HL-60/S4 (cell line): ENCODE measurements around the gene TRPV5.

Source experiments
- in situ Hi-C: fragments of 300-500 bp; cut with MboI; formaldehyde crosslinking; loops from 2 replicates; pipeline ENCODE4 v1.14.3; 2022; ENCODE audit warnings: low sequenced_read_pairs

The TRPV5 gene

GRCh38 chr7:142873871-142874270 lies 59.7 kb downstream of the TRPV5 start:
- in situ Hi-C loops: loop anchor here (10.0 to 25.0 kb wide), 3 partner anchors 88 to 341 kb away; partner anchors contain the start of gene KEL

- in situ Hi-C loops: loop anchor here (10.0 to 25.0 kb wide), 3 partner anchors 89 to 341 kb away; partner anchors contain the start of gene KEL
Measured at GRCh38 chr7:142873281-142873784, 60.2 kb downstream of the TRPV5 start.

- in situ Hi-C loops: loop anchor here (10.0 to 25.0 kb wide), 3 partner anchors 90 to 343 kb away; partner anchors contain the start of gene KEL
Measured at GRCh38 chr7:142872106-142872675, 61.4 kb downstream of the TRPV5 start.

- in situ Hi-C loops: loop anchor here (10.0 to 25.0 kb wide), 3 partner anchors 91 to 343 kb away; partner anchors contain the start of gene KEL
Measured at GRCh38 chr7:142871260-142872105, 62.1 kb downstream of the TRPV5 start.

GRCh38 chr7:142870566-142871259 lies 62.8 kb downstream of the TRPV5 start:
- in situ Hi-C loops: loop anchor here (10.0 to 25.0 kb wide), 3 partner anchors 92 to 344 kb away; partner anchors contain the start of gene KEL

GRCh38 chr7:142870147-142870559 lies 63.4 kb downstream of the TRPV5 start:
- in situ Hi-C loops: loop anchor here (10.0 to 25.0 kb wide), 3 partner anchors 92 to 345 kb away; partner anchors contain the start of gene KEL

GRCh38 chr7:142869434-142869833 lies 64.1 kb downstream of the TRPV5 start:
- in situ Hi-C loops: loop anchor here (25.0 kb wide), 1 partner anchor 93 kb away; the partner anchor contains the start of gene KEL

GRCh38 chr7:142868986-142869415 lies 64.5 kb downstream of the TRPV5 start:
- in situ Hi-C loops: loop anchor here (25.0 kb wide), 1 partner anchor 93 kb away; the partner anchor contains the start of gene KEL

- in situ Hi-C loops: loop anchor here (25.0 kb wide), 1 partner anchor 94 kb away; the partner anchor contains the start of gene KEL
Measured at GRCh38 chr7:142868188-142868985, 65.2 kb downstream of the TRPV5 start.

GRCh38 chr7:142867398-142868187 lies 66.0 kb downstream of the TRPV5 start:
- in situ Hi-C loops: loop anchor here (25.0 kb wide), 1 partner anchor 95 kb away; the partner anchor contains the start of gene KEL

- in situ Hi-C loops: loop anchor here (25.0 kb wide), 1 partner anchor 95 kb away; the partner anchor contains the start of gene KEL
Measured at GRCh38 chr7:142867097-142867378, 66.5 kb downstream of the TRPV5 start.

- in situ Hi-C loops: loop anchor here (25.0 kb wide), 1 partner anchor 96 kb away; the partner anchor contains the start of gene KEL
Measured at GRCh38 chr7:142866361-142867096, 67.0 kb downstream of the TRPV5 start.

GRCh38 chr7:142865766-142866165 lies 67.8 kb downstream of the TRPV5 start:
- in situ Hi-C loops: loop anchor here (25.0 kb wide), 1 partner anchor 97 kb away; the partner anchor contains the start of gene KEL

- in situ Hi-C loops: loop anchor here (25.0 kb wide), 1 partner anchor 97 kb away; the partner anchor contains the start of gene KEL
Measured at GRCh38 chr7:142864980-142865747, 68.4 kb downstream of the TRPV5 start.

- in situ Hi-C loops: loop anchor here (25.0 kb wide), 1 partner anchor 98 kb away; the partner anchor contains the start of gene KEL
Measured at GRCh38 chr7:142863891-142864685, 69.5 kb downstream of the TRPV5 start.

- in situ Hi-C loops: loop anchor here (25.0 kb wide), 1 partner anchor 99 kb away; the partner anchor contains the start of gene KEL
Measured at GRCh38 chr7:142862786-142863400, 70.7 kb downstream of the TRPV5 start.
